HFFc6 (cell line): ENCODE measurements around the gene CFAP57. TPM values are rescaled to one million over a fixed set of nuclear protein-coding genes. Genes with fewer than 3 reads are reported as not detected.

Experiments
- DNase-seq: peaks from one replicate; pipeline ENCODE4 v3.0.0-alpha.2; 2018
- H3K27ac Mint-ChIP-seq: 2 replicates; pipeline ENCODE4 v1.8.0; 2020; ENCODE audit warnings: mild to moderate bottlenecking, mixed read lengths
- H3K27me3 Mint-ChIP-seq: 2 replicates; pipeline ENCODE4 v1.8.0; 2021; ENCODE audit warnings: mild to moderate bottlenecking, moderate library complexity, mixed read lengths; ENCODE audit not compliant: insufficient read depth
- H3K36me3 Mint-ChIP-seq: 2 replicates; pipeline ENCODE4 v1.8.0; 2021; ENCODE audit warnings: low read depth, mixed read lengths
- H3K4me1 Mint-ChIP-seq: 2 replicates; pipeline ENCODE4 v1.8.0; 2020; ENCODE audit warnings: low read depth, mixed read lengths
- H3K4me3 Mint-ChIP-seq: 2 replicates; pipeline ENCODE4 v1.8.0; 2020; ENCODE audit warnings: mild to moderate bottlenecking, moderate library complexity, mixed read lengths
- H3K9me3 Mint-ChIP-seq: 2 replicates; pipeline ENCODE4 v1.8.0; 2020; ENCODE audit warnings: mild to moderate bottlenecking, mixed read lengths
- CTCF ChIP-seq: fragments of 200-600 bp; sonication (generic); IDR thresholded peaks from 2 replicates; pipeline ENCODE4 v1.5.0; 2021; ENCODE audit warnings: antibody characterized with exemption, mild to moderate bottlenecking
- microRNA-seq: library from miRNA; unstranded; fragments of <30 nt; microRNA quantifications from one replicate; pipeline ENCODE4, GENCODE V29; 2019
- total RNA-seq, 6 experiments: library from RNA; stranded (reverse); fragmentation: NEBNext Ultra II Directional; extraction: Animal tissue kit (Norgen Biotek cat#: 25700); gene quantifications; 2 replicates in 1 of 6; 3 replicates in 5 of 6; pipeline ENCODE4 v1.2.3, GENCODE V29; 2021

CFAP57 gene
- total RNA-seq, 6 experiments from 2014 or later = 0.14 to 0.75 (median 0.19) TPM

- Mint-ChIP-seq H3K4me1 (peaks cover 6% of the 10 kb centered on the region), H3K27ac (no peak overlapping the region), H3K4me3 (no peak overlapping the region), H3K36me3 (no peaks in the 10 kb centered on the region), H3K27me3 (peaks cover 31% of the 10 kb centered on the region), H3K9me3 (no peaks in the 10 kb centered on the region)
- DNase-seq = no peak
- TF ChIP-seq CTCF = no peak
These were observed 130.1 kb downstream of the CFAP57 start for GRCh38 chr1:43302201-43302600.

- DNase-seq = no peak
- peaks cover 36% of the 10 kb centered on the region for H3K27me3 Mint-ChIP-seq
- no peaks in the 10 kb centered on the region for H3K9me3 Mint-ChIP-seq
- H3K4me3 Mint-ChIP-seq = no peak overlapping the region
- no peak for TF ChIP-seq CTCF
- H3K36me3 Mint-ChIP-seq = no peaks in the 10 kb centered on the region
- H3K27ac Mint-ChIP-seq = no peak overlapping the region
- H3K4me1 Mint-ChIP-seq = peaks cover 6% of the 10 kb centered on the region
These were observed 130.8 kb downstream of the CFAP57 start for GRCh38 chr1:43302721-43303470.

GRCh38 chr1:43303471-43304313 lies 131.6 kb downstream of the CFAP57 start:
- Mint-ChIP-seq H3K9me3 (no peaks in the 10 kb centered on the region), H3K4me1 (peaks cover 6% of the 10 kb centered on the region), H3K36me3 (no peaks in the 10 kb centered on the region), H3K27ac (no peak overlapping the region), H3K4me3 (no peak overlapping the region), H3K27me3 (peaks cover 37% of the 10 kb centered on the region)
- TF ChIP-seq CTCF = no peak
- DNase-seq = no peak

Small RNA genes lying within 50 kb of the gene (microRNA-seq; reads per million reads assigned to microRNA genes)
- gene MIR6733 = not detected

Other genes with a start within 250 kb of the CFAP57 start
- gene SLC2A1, start 213.5 kb upstream of the CFAP57 start, total RNA-seq = 100 to 1,000 TPM in 4 of 6 experiments, 10 to 100 TPM in 2; 89.7 to 174 (median 105) TPM
- 100 to 1,000 TPM; 107 to 146 (median 134) TPM for gene EBNA1BP2, start within 50 bp of the CFAP57 start, total RNA-seq
- gene TMEM125, start 97.7 kb downstream of the CFAP57 start, total RNA-seq = not detected
- not detected for gene C1orf210, start 113.3 kb downstream of the CFAP57 start, total RNA-seq
- gene TIE1, start 128.7 kb downstream of the CFAP57 start, total RNA-seq = 1 to 10 TPM in 1 of 6 experiments, under 1 TPM in 4, not detected in 1; 0.33 to 1.2 (median 0.54) TPM
- not detected for gene MPL, start 165.5 kb downstream of the CFAP57 start, total RNA-seq
- gene CDC20, start 186.7 kb downstream of the CFAP57 start, total RNA-seq = 100 to 1,000 TPM in 5 of 6 experiments, 10 to 100 TPM in 1; 87.0 to 221 (median 183) TPM
- gene ELOVL1, start 195.7 kb downstream of the CFAP57 start, total RNA-seq = 100 to 1,000 TPM; 137 to 185 (median 160) TPM
- gene MED8, start 217.5 kb downstream of the CFAP57 start, total RNA-seq = 10 to 100 TPM; 56.0 to 64.0 (median 60.8) TPM
- 10 to 100 TPM; 17.2 to 21.8 (median 21.3) TPM for gene SZT2, start 217.6 kb downstream of the CFAP57 start, total RNA-seq